Fibroblast of the aortic adventitia (primary cell): ENCODE data around the gene PRKCB. TPM values are rescaled to one million over a fixed set of nuclear protein-coding genes. Genes with fewer than 3 reads are reported as not detected.

ENCODE experiments used
- DNase-seq: peaks from one replicate; pipeline ENCODE4 v3.0.0-alpha.2; 2010; ENCODE audit warnings: low read depth
- H3K4me3 ChIP-seq: 2 replicates; pipeline ENCODE4 v1.5.1; 2011; ENCODE audit warnings: low read depth, mild to moderate bottlenecking, control low read depth, low read length, moderate library complexity
- total RNA-seq: library from RNA; depleted of rRNA; stranded (reverse); fragments of >200 nt; gene quantifications from 2 replicates; pipeline ENCODE4 v1.2.3, GENCODE V29; 2012; ENCODE audit warnings: low replicate concordance
- TF ChIP-seq, protein P1 (sequence below): IDR thresholded peaks from 2 replicates; pipeline ENCODE4 v1.5.1; 2011; ENCODE audit warnings: mild to moderate bottlenecking, low read length, control low read depth, inconsistent platforms; ENCODE audit not compliant: insufficient read depth

The PRKCB gene
- 0.16 TPM in 1 of 2 replicates, not detected in the other for total RNA-seq

DNA sequence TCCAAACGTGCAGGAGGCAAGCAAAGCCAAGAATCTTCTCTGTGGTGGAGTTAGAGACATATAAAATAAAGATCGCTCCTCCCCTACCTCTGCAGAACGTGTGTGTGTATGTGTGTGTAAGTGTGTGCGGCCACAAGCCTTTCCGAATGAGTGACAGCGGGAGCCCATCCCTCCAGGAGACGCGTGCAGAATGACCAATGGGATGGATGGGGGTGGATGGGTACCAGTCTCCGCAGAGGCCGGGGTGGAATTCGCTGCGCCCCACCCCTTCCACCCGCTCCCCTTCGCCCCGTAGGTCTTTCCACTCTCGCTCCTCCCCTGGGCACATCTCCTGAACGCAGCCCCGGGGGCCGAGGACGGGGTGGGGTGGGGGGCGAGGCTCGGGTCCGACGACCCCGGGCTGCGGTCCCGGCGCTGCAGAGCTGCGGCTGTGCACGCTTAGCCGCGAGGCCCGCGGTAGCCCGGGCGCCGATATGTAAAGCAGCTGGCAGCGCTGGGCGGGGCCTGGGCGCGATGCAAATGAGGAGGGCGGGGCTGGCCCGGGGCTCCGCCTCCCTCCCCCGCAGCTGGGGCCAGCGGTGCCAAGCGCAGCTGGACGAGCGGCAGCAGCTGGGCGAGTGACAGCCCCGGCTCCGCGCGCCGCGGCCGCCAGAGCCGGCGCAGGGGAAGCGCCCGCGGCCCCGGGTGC lies at the start of gene PRKCB:
PRKCB (plus strand) TSS at position 594 of the 688 bp plus-strand sequence.
- TF ChIP-seq, protein P1, sequence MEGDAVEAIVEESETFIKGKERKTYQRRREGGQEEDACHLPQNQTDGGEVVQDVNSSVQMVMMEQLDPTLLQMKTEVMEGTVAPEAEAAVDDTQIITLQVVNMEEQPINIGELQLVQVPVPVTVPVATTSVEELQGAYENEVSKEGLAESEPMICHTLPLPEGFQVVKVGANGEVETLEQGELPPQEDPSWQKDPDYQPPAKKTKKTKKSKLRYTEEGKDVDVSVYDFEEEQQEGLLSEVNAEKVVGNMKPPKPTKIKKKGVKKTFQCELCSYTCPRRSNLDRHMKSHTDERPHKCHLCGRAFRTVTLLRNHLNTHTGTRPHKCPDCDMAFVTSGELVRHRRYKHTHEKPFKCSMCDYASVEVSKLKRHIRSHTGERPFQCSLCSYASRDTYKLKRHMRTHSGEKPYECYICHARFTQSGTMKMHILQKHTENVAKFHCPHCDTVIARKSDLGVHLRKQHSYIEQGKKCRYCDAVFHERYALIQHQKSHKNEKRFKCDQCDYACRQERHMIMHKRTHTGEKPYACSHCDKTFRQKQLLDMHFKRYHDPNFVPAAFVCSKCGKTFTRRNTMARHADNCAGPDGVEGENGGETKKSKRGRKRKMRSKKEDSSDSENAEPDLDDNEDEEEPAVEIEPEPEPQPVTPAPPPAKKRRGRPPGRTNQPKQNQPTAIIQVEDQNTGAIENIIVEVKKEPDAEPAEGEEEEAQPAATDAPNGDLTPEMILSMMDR: no peak
- peak; percentile 5 for DNase-seq
- peak within 1 kb of the TSS; percentile 13 for H3K4me3 ChIP-seq

DNA sequence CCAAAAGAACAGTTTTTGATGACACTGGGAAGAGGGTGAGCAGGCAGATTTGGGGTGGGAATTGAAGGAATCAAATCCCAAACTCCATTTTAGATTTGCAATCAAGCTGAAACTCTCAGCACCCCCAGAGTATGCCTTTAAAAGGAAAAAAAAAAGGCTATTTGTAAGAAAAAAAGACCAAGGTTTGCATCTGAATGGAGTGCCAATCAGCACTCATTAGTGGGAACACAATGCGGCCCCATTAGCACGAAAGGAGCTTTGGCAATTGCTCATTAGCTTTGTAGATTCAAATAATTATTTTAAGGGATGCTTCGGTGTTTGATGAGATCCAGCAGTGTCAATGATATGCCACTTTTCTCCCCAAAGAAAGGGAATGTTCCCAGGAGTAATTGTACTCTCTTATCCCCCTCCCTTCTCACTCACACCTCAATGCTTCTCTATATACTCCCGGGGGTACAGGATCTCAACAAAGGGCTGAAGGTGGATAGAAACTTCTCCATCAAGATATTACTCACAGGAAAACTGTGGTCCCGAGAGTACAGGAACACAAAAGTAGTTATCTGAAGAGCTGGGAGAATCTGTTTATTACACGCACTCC lies 48.7 kb upstream of the PRKCB start:
- TF ChIP-seq, protein P1: no peak
- no peak for DNase-seq
- no peak overlapping the region for H3K4me3 ChIP-seq

DNA sequence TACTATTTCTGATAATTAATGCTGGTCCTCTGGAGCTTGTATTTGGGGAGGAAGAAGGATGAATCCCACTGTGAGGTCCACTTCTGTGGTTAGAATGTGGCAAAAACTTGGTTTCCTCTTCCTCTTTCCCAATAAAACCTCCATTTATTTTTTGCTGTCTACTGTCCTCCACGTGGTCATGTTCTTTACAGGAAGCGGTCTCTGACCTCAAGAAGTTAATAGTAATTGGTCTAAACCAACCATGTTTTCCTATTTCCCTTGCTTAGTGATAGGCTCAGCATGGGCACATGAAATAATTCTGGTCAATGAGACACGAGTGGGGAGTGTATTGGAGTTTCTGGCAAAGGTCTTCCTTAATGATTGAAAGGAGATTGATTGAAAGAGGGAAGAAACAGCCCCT lies 47.1 kb upstream of the PRKCB start:
- no peak for DNase-seq
- no peak overlapping the region for H3K4me3 ChIP-seq
- TF ChIP-seq, protein P1: no peak

DNA sequence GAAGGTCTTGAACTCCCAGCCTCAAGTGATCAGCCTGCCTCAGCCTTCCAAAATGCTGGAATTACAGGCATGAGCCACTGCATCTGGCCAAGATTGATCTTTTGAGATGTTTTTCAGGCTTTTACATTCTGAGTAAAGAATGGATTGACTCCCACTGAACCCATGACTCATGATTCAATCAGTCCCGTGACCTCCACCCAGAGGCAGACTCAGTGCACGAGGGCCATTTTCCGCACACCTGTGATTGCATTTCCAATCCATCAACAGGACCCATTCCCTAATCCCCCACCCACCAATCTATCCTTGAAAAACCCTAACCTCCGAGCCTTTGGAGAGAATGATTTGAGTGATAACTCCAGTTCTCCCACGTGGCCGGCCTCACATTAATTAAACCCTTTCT lies 40.4 kb upstream of the PRKCB start:
- no peak overlapping the region for H3K4me3 ChIP-seq
- no peak for DNase-seq
- TF ChIP-seq, protein P1: no peak

DNA sequence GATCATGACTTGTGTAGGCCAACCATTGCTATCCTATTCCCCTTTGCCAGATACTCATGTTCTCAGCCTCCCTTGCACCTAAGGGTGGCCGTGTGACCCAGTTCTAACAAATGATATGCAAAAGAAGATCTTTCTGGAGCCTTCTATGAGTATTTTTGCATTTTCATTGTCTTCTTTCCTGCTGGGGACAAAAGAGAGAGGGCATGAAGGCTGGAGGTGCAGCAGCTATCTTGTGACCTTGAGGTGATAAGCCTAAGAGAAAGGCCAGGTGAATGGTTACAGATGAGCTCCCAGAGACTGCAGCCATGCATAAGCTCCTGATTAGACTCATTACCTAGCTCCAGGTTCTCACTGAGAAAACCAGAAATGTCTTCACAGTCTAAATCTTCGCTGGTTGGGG lies 38.8 kb upstream of the PRKCB start:
- DNase-seq: no peak
- no peak overlapping the region for H3K4me3 ChIP-seq
- TF ChIP-seq, protein P1: no peak

- TF ChIP-seq, protein P1: peak; percentile 82
Observed at GRCh38 chr16:23801378-23801777, 34.4 kb upstream of the PRKCB start.

More at GRCh38 chr16:23801378-23801777, 34.4 kb upstream of the PRKCB start:
- DNase-seq: peak; percentile 68
- H3K4me3 ChIP-seq: no peak overlapping the region
